ENCODE measurements around the gene GORAB.

GORAB gene

DNA sequence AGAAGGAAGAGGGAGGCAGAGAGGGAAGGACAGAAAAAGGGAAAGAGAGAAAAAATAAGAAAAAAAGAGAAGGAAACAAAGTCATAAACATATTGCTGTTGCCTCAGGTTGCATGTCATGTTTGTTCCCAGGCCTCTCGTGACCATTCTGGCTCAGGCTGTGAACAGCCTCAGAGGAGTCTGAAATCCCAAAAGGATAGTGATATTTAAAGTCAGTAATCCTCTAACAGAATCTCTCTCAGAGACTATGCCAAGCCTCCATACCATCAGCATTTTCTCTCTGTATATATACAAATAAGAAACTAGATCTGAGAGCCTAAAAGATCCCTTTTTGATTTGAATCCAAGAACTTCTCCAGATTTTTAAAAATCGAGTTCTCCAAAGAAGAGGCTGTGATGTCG lies 35.2 kb downstream of the GORAB start:
- DNase-seq (ENCODE audit: low read depth) = no peak
- TF ChIP-seq CTCF (conservative IDR thresholded peaks at IDR 0.05; ENCODE audit: low read depth, low read length) = no peak
- H3K4me3 ChIP-seq (ENCODE audit: low read depth, low read length) = no peak overlapping the region

DNA sequence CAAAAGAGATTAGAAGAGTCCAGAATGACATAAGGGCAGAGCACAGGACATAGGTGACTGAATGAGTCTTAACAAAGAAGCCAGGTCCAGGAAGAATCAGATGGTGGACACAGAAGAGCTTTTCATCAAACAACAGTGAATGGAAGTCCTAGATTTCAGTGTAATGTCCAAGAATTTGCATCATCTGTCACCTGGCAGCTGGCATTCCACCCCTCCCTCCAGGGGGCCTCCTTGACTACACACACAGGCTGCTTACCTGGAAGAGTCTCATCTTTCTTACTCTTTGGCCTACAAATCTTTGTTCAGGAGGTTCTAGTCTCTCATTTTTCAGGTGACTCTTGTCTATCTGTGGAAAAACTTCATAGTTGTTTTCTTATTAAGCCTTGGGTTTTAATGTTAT lies 36.2 kb downstream of the GORAB start:
- DNase-seq (ENCODE audit: low read depth) = no peak
- no peak for TF ChIP-seq CTCF (conservative IDR thresholded peaks at IDR 0.05; ENCODE audit: low read depth, low read length)
- H3K4me3 ChIP-seq (ENCODE audit: low read depth, low read length) = no peak overlapping the region

DNA sequence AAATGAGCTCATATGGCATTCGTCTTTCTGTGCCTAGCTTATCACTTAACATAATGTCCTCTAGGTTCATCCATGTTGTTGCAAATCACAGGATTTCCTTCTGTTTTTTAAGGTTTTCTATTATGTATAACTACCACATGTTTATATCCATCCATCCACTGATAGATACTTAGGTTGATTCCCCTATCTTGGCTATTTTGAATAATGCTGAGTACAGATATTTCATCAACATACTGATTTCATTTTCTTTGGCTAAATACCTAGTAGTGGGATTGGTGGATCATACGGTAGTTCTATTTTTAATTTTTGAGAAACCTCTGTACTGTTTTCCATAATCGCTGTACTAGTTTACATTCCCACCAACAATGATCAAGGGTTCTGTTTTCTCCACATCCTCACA lies 45.0 kb downstream of the GORAB start:
- H3K4me3 ChIP-seq (ENCODE audit: low read depth, low read length) = no peak overlapping the region
- TF ChIP-seq CTCF (conservative IDR thresholded peaks at IDR 0.05; ENCODE audit: low read depth, low read length) = no peak
- no peak for DNase-seq (ENCODE audit: low read depth)

GRCh38 chr1:170578359-170578758 lies 46.4 kb downstream of the GORAB start:
- H3K4me3 ChIP-seq (ENCODE audit: low read depth, low read length) = no peak overlapping the region
- no peak for DNase-seq (ENCODE audit: low read depth)
- no peak for TF ChIP-seq CTCF (conservative IDR thresholded peaks at IDR 0.05; ENCODE audit: low read depth, low read length)

- H3K4me3 ChIP-seq (ENCODE audit: low read depth, low read length) = no peak overlapping the region
- DNase-seq (ENCODE audit: low read depth) = no peak
- TF ChIP-seq CTCF (conservative IDR thresholded peaks at IDR 0.05; ENCODE audit: low read depth, low read length) = no peak
These were observed 48.9 kb downstream of the GORAB start for GRCh38 chr1:170580636-170581440.

- no peak for TF ChIP-seq CTCF (conservative IDR thresholded peaks at IDR 0.05; ENCODE audit: low read depth, low read length)
- no peak for DNase-seq (ENCODE audit: low read depth)
- no peak overlapping the region for H3K4me3 ChIP-seq (ENCODE audit: low read depth, low read length)
These were observed 51.2 kb downstream of the GORAB start for GRCh38 chr1:170583186-170583585.

All from choroid plexus epithelial cell (primary cell).